Activated CD8-positive, alpha-beta memory T cell treated with anti-CD3 and anti-CD28 coated beads, Interleukin-2, amount 10 ng/mL, durations not matched to agents 7 days and 5 days (primary cell): ENCODE data around the gene ECI1. TPM values are rescaled to one million over a fixed set of nuclear protein-coding genes. Genes with fewer than 3 reads are reported as not detected.

ENCODE experiments used
- ATAC-seq: fragments of 150-1000 bp; cut with Tn5 transposase; one replicate; pipeline ENCODE4 v1.10.0; 2021; ENCODE audit warnings: moderate library complexity
- CTCF ChIA-PET: fragments of 350-600 bp; sonication (Branson Sonifier 250); formaldehyde crosslinking; loops from one replicate; lab custom pipeline; 2021; ENCODE audit warnings: antibody characterized with exemption; lab: Charles Lee
- DNase-seq: peaks from one replicate; pipeline ENCODE4 v3.0.0-alpha.2; 2020
- H3K27ac Mint-ChIP-seq: one replicate; pipeline ENCODE4 v1.8.0; 2021; ENCODE audit warnings: mild to moderate bottlenecking, mixed read lengths
- H3K27me3 Mint-ChIP-seq: one replicate; pipeline ENCODE4 v1.8.0; 2021; ENCODE audit warnings: mixed read lengths
- H3K36me3 Mint-ChIP-seq: one replicate; pipeline ENCODE4 v1.8.0; 2021; ENCODE audit warnings: mild to moderate bottlenecking, mixed read lengths
- H3K4me1 Mint-ChIP-seq: one replicate; pipeline ENCODE4 v1.8.0; 2021; ENCODE audit warnings: mixed read lengths
- H3K4me3 Mint-ChIP-seq: one replicate; pipeline ENCODE4 v1.8.0; 2021; ENCODE audit warnings: mild to moderate bottlenecking, moderate library complexity, mixed read lengths
- H3K9me3 Mint-ChIP-seq: one replicate; pipeline ENCODE4 v1.8.0; 2022; ENCODE audit warnings: low read depth, mixed read lengths
- total RNA-seq, 2 experiments: library from RNA; stranded (reverse); gene quantifications; one replicate each; pipeline ENCODE4 v1.2.3, GENCODE V29; 2021

Gene ECI1, protein sequence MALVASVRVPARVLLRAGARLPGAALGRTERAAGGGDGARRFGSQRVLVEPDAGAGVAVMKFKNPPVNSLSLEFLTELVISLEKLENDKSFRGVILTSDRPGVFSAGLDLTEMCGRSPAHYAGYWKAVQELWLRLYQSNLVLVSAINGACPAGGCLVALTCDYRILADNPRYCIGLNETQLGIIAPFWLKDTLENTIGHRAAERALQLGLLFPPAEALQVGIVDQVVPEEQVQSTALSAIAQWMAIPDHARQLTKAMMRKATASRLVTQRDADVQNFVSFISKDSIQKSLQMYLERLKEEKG
- 10 to 100 TPM; 48.9 to 57.3 TPM for total RNA-seq

DNA sequence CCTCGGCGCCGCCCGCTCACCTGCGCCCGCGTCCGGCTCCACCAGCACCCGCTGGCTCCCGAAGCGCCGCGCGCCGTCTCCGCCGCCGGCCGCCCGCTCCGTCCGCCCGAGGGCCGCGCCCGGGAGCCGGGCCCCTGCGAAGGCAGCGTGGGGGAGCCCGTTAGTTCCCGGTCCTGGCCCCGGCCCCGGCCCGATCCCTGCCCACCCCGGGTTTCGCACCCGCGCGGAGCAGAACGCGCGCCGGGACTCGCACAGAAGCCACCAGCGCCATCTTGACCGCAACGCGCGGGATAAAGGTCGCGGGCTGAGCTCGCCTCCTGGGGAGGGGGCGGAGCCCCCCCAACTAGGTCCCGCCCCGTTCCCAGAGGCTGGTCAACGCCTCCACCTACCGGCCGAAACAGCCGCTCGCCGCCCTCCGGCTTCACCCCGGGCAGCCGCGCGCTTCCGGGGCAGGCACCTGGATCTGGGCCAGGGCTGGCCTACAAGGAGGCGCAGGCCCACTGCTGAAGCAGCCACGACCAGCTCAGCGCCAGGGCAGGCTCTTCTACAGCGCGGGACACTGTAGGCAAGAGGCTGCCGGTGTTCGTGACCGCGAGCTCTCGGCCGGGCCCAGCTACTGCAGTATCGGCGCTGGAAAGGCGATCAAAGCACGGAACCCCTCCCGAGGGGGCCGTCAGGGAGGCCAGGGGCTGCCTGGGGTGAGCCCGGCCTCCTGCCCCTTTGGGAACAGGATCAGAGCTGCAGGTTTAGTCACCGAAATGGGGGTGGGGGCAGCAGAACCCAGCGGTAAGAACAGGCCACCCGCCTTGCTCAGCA, at the start of gene ECI1:
TSS of gene ECI1 (minus strand) at position 292 of the 816 bp plus-strand sequence. CDS start at position 271, 21 bp downstream.
- Mint-ChIP-seq H3K9me3 (no peaks in the 10 kb centered on the region), H3K36me3 (peaks cover 33% of the 10 kb centered on the region), H3K27me3 (no peaks in the 10 kb centered on the region), H3K4me3 (peak within 1 kb of the TSS; percentile 89), H3K4me1 (peaks cover 11% of the 10 kb centered on the region), H3K27ac (peak within 1 kb of the TSS; percentile 91)
- ATAC-seq, result peak; percentile 92
- CTCF ChIA-PET, result interaction anchor here (0.6 to 4.1 kb wide), 27 partner anchors 9 to 617 kb away, joined by 3 to 20 read pairs (median 4); partner anchors contain the start of genes ATP6V0C, MLST8, MSRB1 and RNPS1
- DNase-seq, result peak; percentile 93

DNA sequence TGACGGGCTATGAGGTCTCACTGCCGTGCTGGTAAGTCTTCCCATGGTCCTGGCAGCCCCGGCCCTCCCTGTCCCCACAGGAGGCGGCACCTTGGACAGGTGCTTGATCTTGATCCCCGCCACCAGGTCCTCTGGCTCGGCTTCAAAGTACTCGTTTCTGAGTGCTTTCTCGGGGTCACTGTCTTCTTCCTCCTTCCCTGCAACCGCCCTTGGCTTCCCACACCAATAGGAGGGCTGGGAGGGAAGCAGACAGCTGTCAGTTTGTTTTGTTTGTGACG, 48.5 kb upstream of the ECI1 start:
- Mint-ChIP-seq H3K9me3 (no peaks in the 10 kb centered on the region), H3K27me3 (no peaks in the 10 kb centered on the region), H3K36me3 (no peaks in the 10 kb centered on the region), H3K27ac (no peak overlapping the region), H3K4me3 (no peak overlapping the region), H3K4me1 (peaks cover 15% of the 10 kb centered on the region)
- CTCF ChIA-PET, result no interaction called here
- no peak for ATAC-seq
- no peak for DNase-seq

DNA sequence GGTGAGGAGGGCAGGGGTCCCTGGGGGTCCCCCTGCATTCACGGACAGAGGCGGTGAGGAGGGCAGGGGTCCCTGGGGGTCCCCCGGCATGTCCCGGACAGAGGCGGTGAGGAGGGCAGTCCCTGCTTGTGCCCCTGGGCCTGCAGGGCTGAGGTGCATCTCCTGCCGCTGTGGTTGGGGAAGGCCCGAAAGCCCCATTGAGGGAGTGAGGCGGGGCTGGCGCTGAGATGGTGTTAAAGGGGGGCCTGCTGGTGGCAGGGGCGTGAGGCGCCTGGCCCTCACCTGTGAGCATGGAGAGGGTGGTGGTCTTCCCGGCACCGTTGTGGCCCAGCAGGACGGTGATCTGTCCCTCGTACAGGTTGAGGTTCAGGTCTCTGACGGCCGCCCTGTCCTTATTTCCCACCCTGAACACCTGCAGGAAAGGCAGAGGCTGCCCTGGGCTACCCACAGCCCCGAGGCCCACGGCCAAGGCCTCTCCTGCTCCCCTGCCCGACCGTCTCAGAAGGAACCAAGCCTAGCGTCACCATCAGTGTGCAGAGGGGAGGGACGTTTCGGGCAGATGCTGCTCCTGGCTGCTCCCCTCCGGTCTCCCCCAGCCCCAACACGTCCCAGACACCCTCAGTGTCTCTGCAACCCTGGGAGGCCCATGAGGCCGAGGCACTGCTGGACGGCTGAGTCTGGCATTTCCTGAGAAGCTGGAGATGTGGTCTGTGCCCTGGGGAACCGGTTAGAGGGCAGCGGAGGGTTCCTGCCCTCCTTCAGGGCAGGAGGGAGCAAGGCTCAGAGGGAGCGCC, 47.9 kb upstream of the ECI1 start:
- Mint-ChIP-seq H3K4me1 (peaks cover 15% of the 10 kb centered on the region), H3K4me3 (no peak overlapping the region), H3K27me3 (no peaks in the 10 kb centered on the region), H3K36me3 (no peaks in the 10 kb centered on the region), H3K9me3 (no peaks in the 10 kb centered on the region), H3K27ac (no peak overlapping the region)
- CTCF ChIA-PET, result no interaction called here
- ATAC-seq (no peak), DNase-seq (no peak)

DNA sequence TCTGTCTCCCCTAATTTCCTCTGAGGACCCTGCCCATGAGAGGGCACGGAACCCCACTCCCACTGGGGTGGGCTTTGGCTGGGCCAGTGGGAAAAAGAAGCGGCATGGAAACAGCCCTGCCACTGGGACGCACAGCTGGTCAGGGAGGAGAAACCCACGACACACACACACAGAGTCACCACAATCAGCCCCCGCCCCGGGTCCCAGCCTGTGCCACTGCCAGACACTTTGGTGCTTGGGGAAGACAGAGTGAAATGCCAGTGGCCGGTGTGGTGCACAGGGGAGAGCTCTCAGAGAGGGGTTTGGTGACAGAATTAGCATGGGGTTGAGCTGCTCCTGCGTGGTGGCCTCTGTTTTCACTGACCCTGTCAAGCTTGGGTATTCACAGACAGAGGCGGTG, 47.2 kb upstream of the ECI1 start:
- ATAC-seq (no peak), DNase-seq (no peak)
- Mint-ChIP-seq H3K27ac (no peak overlapping the region), H3K27me3 (no peaks in the 10 kb centered on the region), H3K36me3 (no peaks in the 10 kb centered on the region), H3K4me3 (no peak overlapping the region), H3K4me1 (peaks cover 15% of the 10 kb centered on the region), H3K9me3 (no peaks in the 10 kb centered on the region)
- CTCF ChIA-PET, result no interaction called here

DNA sequence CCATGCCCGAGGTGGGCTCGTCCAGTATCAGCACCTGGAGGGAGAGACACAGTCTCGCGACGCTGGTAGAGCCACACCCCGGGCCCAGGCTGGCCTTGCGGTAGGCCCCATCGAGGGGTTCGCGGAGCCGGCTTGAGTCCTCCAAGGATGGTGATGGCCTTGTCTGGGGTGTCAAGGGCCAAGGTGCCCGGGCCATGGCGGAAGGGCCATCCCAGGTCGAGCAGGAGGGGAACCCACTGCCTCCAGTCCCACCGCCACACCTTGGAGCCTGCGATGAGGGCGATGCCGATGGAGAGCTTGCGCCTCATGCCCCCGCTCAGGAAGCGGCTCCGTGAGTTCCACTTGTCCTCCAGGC, 46.1 kb upstream of the ECI1 start:
- H3K27me3 Mint-ChIP-seq, result no peaks in the 10 kb centered on the region
- H3K9me3 Mint-ChIP-seq, result no peaks in the 10 kb centered on the region
- H3K4me1 Mint-ChIP-seq, result peaks cover 15% of the 10 kb centered on the region
- CTCF ChIA-PET, result interaction anchor here (0.9 to 1.0 kb wide), 2 partner anchors 45 to 133 kb away, joined by 3 to 4 read pairs; no protein-coding TSS in a partner anchor
- ATAC-seq (no peak), DNase-seq (no peak)
- H3K36me3 Mint-ChIP-seq, result no peaks in the 10 kb centered on the region
- no peak overlapping the region for H3K27ac Mint-ChIP-seq
- H3K4me3 Mint-ChIP-seq, result no peak overlapping the region

DNA sequence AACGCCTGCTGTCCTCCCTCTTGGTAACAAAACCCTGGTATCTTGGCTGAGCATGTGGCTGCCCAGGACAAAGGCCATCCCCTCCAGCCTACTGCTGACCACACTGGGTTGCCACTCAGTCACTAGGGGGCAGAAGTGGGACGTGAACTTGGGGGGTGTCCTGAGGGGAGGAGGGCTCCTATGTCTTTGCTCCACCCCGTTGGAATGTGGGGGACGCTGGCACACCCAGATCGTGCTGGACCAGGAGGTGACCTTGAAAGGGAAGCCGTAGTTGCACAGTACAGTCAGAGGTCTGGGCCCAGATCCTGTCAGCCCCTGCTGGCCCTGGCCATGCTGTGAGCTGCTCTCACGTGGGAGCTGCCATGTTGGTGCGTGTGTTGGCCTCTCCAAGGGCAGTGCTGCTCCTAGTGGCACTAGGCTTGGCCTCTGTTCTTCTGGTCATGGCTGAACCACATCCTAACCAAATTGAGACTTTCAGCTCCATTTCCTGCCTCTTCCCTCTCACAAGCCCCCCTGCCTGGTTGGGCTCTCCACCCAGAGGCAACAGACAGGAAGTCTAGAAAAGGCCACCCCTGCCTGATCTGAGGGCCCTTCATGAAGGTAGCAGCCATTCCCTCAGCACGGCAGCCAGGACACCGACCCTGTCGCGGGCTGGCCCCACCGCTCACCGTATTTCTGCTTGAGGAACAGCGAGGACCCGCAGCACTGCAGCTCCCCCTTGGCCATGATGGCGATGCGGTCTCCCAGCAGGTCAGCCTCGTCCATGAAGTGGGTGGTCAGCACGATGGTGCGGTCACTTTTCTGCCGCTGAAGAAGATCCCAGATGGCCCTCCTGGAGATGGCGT, 45.5 kb upstream of the ECI1 start:
- Mint-ChIP-seq H3K9me3 (no peaks in the 10 kb centered on the region), H3K4me1 (peaks cover 15% of the 10 kb centered on the region), H3K27me3 (no peaks in the 10 kb centered on the region), H3K36me3 (no peaks in the 10 kb centered on the region), H3K4me3 (no peak overlapping the region), H3K27ac (peak overlapping the region; percentile 56)
- DNase-seq, result peak; percentile 70
- peak; percentile 50 for ATAC-seq
- CTCF ChIA-PET, result interaction anchor here (0.6 to 1.9 kb wide), 4 partner anchors 19 to 205 kb away, joined by 3 to 5 read pairs (median 4); no protein-coding TSS in a partner anchor

DNA sequence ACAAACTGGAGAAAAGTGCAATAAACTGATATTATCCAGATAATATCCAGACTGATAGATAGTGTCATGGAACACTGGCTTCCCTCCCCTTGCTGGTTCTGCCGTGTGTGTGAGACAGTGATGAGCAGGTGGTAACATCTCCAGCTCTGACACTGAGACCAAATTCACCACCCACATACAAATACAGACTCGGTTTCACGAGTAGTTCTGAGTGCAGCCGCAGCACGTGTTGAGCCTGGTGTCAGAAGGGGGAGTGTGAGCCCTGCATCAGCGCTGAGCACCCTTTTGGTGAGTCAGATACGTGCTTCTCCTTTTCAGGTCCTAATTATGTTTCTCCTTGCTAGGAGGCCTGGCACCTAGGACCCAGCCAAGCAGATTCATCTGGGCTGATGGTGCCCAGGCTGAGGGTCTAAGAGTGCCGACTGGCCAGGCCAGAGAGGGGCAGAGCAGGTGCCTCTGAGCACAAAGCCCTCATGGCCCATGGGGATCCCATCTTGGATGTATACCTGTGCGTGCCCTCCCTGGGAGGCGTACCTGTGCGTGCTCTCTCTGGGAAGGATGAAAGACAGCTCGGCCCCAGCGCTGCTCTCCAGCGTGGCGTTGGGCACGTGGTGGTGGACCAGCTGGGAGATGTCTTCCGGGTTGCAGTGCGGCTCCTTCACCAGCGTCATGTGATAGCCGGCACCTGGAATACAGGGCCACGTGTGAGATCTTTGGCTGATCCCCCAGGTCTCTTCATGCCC, 43.8 kb upstream of the ECI1 start:
- DNase-seq, result no peak
- Mint-ChIP-seq H3K4me3 (no peak overlapping the region), H3K27me3 (no peaks in the 10 kb centered on the region), H3K36me3 (no peaks in the 10 kb centered on the region), H3K4me1 (peaks cover 15% of the 10 kb centered on the region), H3K9me3 (no peaks in the 10 kb centered on the region), H3K27ac (no peak overlapping the region)
- CTCF ChIA-PET, result interaction anchor here (1.9 kb wide), 1 partner anchor 206 kb away, joined by 5 read pairs; no protein-coding TSS in a partner anchor
- ATAC-seq, result no peak

DNA sequence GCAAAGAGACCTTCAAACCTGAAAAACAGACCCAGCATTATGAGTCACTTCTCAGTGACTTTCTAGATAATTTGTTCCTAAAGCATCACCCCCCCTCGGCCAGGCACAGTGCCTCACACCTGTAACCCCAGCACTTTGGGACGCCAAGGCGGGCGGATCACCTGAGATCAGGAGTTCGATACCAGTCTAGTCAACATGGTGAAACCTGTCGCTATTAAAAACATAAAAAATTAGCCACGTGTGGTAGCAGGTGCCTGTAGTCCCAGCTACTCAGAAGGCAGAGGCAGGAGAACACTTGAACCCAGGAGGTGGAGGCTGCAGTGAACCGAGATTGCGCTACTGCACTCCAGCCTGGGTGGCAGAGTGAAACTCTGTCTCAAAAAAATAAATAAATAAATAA, 40.8 kb upstream of the ECI1 start:
- ATAC-seq, result no peak
- no peaks in the 10 kb centered on the region for H3K36me3 Mint-ChIP-seq
- no peak for DNase-seq
- no peaks in the 10 kb centered on the region for H3K27me3 Mint-ChIP-seq
- H3K4me1 Mint-ChIP-seq, result peaks cover 12% of the 10 kb centered on the region
- no peak overlapping the region for H3K27ac Mint-ChIP-seq
- H3K9me3 Mint-ChIP-seq, result no peaks in the 10 kb centered on the region
- CTCF ChIA-PET, result interaction anchor here (0.5 kb wide), 1 partner anchor 43 kb away, joined by 4 read pairs; no protein-coding TSS in a partner anchor
- H3K4me3 Mint-ChIP-seq, result no peak overlapping the region

DNA sequence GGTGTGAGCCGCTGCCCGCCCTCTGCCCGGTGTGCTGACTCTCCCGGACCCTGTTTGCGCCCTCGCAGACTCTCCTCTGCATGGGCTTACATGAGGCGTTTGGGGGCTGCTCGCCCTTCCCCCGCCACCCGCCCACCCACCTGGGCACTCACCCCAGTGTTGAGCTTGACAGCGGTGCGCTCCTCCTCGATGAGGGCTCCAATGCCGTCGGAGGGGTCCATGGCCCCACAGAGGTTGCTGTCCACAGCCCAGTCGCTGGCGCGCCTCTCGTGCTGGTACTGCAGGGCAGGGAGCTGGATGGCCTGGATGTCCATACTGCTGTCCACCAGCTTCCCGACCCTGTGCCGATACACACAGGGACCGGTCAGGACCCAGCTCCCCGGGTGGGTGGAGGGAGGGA, 37.9 kb upstream of the ECI1 start:
- no peaks in the 10 kb centered on the region for H3K4me1 Mint-ChIP-seq
- no peak overlapping the region for H3K4me3 Mint-ChIP-seq
- no peak for DNase-seq
- H3K9me3 Mint-ChIP-seq, result no peaks in the 10 kb centered on the region
- H3K27ac Mint-ChIP-seq, result no peak overlapping the region
- no peaks in the 10 kb centered on the region for H3K27me3 Mint-ChIP-seq
- no peaks in the 10 kb centered on the region for H3K36me3 Mint-ChIP-seq
- ATAC-seq, result no peak
- CTCF ChIA-PET, result no interaction called here

DNA sequence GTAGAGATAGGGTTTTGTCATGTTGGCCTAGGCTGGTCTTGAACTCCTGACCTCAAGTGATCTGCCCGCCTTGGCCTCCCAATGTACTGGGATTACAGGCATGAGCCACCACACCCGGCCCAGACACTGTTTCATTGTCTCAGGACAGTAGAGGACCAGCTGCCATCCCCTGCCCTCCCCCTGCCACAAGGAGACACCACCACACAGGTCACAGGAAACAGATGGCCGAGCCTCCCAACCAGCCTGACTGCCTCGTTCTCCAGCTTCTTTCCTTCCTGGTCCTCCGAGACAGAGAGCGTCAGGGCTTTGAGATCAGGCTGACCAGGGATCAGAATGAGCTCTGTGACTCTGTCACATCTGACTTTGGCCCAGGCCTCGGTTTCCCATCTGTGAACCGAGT, 37.3 kb upstream of the ECI1 start:
- CTCF ChIA-PET, result no interaction called here
- H3K4me1 Mint-ChIP-seq, result no peaks in the 10 kb centered on the region
- H3K9me3 Mint-ChIP-seq, result no peaks in the 10 kb centered on the region
- no peak overlapping the region for H3K4me3 Mint-ChIP-seq
- no peak overlapping the region for H3K27ac Mint-ChIP-seq
- no peak for DNase-seq
- ATAC-seq, result no peak
- H3K36me3 Mint-ChIP-seq, result no peaks in the 10 kb centered on the region
- H3K27me3 Mint-ChIP-seq, result no peaks in the 10 kb centered on the region

DNA sequence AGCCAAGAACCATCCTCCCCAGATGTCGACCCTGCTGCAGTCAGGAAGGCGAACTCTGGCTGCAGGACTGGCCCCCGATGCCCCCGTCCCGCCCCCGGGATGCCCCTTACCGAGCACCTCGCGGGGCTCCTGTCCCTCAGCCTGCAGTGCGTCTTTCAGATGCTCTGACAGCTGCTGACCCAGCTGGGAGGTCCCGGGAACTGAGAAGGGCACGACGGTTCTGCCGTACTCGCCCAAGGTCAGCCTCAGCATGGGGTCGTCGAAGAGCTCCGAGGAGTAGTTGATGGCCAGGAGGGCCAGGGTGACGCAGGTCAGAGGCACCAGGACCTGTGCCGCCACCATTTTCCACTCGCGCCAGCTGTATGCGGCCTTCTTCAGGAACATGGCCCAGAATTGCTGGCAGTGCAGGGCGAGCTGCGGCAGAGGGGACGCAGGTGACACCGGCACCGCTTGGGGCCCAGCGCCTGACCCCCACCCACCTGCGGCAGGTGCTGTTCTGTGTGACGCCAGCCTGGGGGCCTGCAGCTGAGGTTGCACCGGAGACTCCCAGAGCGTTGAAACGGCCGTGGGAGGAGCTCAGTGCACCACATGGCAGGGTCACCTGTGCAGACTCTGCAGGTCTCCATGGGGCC, 36.6 kb upstream of the ECI1 start:
- ATAC-seq, result no peak
- DNase-seq, result no peak
- no peaks in the 10 kb centered on the region for H3K4me1 Mint-ChIP-seq
- no peak overlapping the region for H3K4me3 Mint-ChIP-seq
- CTCF ChIA-PET, result no interaction called here
- no peak overlapping the region for H3K27ac Mint-ChIP-seq
- H3K36me3 Mint-ChIP-seq, result no peaks in the 10 kb centered on the region
- no peaks in the 10 kb centered on the region for H3K9me3 Mint-ChIP-seq
- H3K27me3 Mint-ChIP-seq, result no peaks in the 10 kb centered on the region

DNA sequence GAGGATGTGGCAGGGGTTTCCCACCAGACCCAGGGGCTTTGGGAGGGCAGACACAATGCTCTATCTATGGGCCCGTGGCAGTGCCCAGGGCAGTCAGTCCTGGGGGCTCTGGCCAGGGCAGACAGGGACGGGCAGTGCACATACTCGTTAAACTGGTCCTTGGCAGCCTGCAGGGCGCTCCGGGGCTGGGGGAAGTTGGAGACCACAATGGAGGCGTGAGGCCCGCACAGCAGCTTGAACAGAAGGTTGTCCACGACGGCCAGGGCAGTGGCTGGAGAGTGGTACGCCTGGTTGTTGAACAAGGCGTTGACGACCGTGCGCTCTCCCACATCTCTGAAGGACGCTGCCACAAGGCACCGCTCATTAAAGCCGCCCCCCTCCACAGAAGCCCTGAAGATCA, 35.2 kb upstream of the ECI1 start:
- ATAC-seq (no peak), DNase-seq (no peak)
- no peaks in the 10 kb centered on the region for H3K27me3 Mint-ChIP-seq
- H3K9me3 Mint-ChIP-seq, result no peaks in the 10 kb centered on the region
- H3K4me1 Mint-ChIP-seq, result no peaks in the 10 kb centered on the region
- H3K36me3 Mint-ChIP-seq, result no peaks in the 10 kb centered on the region
- no peak overlapping the region for H3K4me3 Mint-ChIP-seq
- H3K27ac Mint-ChIP-seq, result no peak overlapping the region
- CTCF ChIA-PET, result no interaction called here
